GM19468 (cell line): ENCODE results near the gene NUAK2.

Experiments used
- ATAC-seq: cut with Tn5 transposase; IDR thresholded peaks from one replicate; pipeline ENCODE4 v1.9.1; 2021; ENCODE audit warnings: mild to moderate bottlenecking, moderate library complexity, moderate number of reproducible peaks; ENCODE audit not compliant: unreplicated experiment; ENCODE audit errors: extremely low read depth

The NUAK2 gene

DNA sequence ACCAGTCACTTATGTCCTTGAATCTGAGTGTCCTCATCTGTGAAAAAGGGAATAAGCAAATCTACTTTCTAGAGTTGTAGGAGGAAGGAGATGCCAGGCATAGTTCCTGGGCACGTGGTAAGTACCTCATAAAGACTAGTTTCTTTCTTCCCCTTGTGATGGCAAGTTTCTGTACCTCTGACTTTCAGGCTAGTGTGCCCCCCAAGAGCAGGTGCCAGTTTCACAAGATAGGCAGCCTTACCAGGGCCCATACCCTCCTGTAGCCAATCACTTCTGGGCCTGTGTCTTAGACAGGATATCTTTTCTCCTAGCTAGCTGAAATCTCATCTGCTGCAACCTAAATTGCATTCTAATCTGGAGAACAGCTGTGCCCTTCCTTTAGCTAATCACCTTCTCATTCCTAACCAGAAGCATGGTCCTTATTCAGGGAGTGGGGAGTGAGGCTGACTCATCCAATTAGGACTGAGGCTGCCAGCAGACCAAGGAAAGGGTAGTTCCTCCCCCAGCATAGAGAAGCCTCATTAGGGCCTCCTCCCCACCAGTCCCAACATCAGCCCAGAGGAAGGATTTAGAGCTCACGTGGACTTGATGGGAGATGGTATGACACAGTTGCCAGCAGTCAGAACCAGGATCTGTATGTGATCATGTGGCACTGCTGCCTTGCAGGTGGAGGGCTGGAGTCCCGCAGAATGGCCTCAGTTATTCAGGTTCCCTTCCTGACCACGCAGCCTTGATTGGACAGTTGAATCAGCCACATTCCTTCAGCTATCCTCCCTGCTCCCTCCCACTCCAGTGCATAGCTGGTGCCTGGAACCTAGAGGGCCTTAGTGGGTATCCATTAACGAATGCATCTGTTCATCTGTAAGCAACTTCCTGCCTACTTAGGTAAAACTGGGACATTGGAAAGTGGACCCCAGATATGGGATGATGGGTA is 27.3 kb upstream of the NUAK2 start:
- ATAC-seq = no peak

- ATAC-seq = no peak
Measured at GRCh38 chr1:205346956-205347574, 25.5 kb upstream of the NUAK2 start.

DNA sequence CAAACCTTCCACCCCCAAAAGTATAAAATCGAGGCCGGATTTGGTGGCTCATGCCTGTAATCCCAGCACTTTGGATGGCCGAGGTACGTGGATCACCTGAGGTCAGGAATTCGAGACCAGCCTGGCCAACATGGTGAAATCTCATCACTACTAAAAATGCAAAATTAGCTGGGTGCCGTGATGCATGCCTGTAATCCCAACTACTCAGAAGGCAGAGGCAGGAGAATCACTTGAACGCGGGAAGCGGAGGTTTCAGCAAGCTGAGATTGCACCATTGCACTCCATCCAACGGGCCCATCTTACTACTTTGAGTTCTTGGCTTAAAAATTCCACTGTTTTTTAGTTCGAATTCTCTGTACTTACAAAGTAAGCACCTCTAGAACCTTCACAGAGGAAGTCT is 24.2 kb upstream of the NUAK2 start:
- no peak for ATAC-seq

GRCh38 chr1:205344066-205344928 is 22.8 kb upstream of the NUAK2 start:
- no peak for ATAC-seq

- no peak for ATAC-seq
Measured at GRCh38 chr1:205343431-205344065, 22.0 kb upstream of the NUAK2 start.

DNA sequence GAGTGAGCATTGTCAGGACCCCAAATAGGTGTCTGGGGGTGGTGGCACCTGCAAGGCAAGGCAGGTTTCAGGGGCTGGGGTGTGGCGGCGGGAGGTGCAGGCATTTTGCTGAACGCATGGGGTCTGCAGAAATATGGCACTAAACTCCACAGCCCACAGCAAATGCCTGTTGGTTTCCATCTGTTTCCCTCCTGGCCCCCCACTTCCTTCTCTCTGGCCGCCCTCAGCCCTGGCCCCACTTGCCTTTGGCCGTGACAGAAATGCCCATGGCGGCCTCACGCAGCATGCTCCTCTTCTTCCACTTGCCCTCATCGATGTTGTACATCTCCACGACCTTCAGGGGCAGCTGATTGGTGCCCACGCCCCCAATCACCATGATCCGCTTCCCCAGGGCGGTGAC is 21.4 kb upstream of the NUAK2 start:
- no peak for ATAC-seq

GRCh38 chr1:205340676-205341075 is 19.1 kb upstream of the NUAK2 start:
- no peak for ATAC-seq

GRCh38 chr1:205339717-205340116 is 18.2 kb upstream of the NUAK2 start:
- no peak for ATAC-seq

GRCh38 chr1:205339197-205339702 is 17.7 kb upstream of the NUAK2 start:
- ATAC-seq = no peak

GRCh38 chr1:205338011-205338410 is 16.5 kb upstream of the NUAK2 start:
- ATAC-seq = no peak

- no peak for ATAC-seq
Measured at GRCh38 chr1:205337481-205337880, 15.9 kb upstream of the NUAK2 start.

GRCh38 chr1:205335692-205336091 is 14.1 kb upstream of the NUAK2 start:
- no peak for ATAC-seq

GRCh38 chr1:205332015-205332791 is 10.7 kb upstream of the NUAK2 start:
- no peak for ATAC-seq

DNA sequence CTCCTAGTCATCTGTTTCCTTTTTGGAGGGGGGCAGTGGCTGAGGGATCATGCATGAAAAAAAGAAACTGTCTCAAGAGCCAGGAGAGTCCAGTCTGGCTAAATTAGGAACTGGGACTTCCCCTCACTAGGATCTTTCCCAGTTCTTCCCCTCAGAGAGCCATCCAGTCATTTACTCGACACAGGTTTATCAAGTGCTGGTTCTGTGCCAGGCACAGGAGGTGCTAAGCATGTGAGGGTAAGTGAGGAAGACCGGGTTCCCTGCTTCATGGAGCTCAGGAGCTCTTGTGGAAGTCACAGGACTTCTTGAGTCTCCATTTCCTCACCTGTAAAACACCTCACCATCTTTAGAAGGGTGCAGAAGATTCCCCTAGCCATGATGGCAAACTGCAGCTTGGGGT is 8.6 kb upstream of the NUAK2 start:
- ATAC-seq = no peak

- ATAC-seq = no peak
Measured at GRCh38 chr1:205329719-205330118, 8.2 kb upstream of the NUAK2 start.

DNA sequence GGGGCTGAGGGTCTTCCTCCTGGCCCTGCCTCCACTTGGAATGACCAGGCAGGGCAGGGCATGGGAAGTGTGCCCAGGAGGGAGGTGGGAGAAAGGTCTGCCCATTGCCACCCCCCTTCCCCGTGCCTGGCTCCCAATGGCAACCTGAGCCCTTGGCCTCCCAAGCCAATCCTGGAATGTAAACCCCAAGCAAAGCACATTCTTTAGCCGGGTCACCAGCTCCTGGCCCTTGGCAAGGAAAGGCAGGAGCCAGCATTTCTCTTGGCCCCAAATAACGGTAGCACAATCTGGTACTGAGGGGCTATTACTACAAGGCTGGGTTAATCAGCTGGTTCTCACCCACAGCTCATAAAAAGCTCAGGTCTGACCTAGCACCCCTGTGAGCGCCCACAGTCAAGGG is 6.9 kb upstream of the NUAK2 start:
- no peak for ATAC-seq

DNA sequence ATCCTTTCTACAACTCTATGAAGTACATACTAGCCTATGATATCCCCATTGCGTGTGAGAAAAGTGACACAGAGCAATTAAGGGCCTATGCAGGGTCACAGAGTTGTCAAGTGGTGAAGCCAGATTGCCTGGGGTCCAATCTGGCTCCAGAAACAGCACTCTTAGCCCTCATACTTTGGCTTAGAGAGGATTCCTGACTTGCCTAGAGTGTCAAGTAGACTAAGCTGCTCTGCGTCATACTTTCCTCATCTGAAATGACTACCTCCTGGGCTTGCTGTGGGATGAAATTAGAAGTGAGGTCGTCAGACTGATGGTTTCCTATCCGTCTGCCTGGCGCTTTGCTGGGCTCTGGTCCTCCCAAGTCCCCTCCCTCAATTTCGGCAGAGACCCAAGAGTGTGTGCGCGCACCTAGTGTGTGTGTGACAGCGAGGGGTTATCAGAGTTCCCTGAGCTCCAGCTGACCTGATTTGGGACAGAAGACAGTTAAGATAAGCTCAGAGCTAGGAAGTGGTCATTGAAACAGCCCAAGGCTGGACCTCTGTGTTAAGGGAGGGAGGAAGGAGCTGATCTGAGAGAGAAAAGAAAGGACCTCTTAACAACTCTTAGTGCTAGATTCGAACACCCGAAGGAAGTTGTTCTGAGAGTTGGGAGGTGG is 5.4 kb upstream of the NUAK2 start:
- ATAC-seq = no peak

GRCh38 chr1:205325334-205325884 is 3.9 kb upstream of the NUAK2 start:
- no peak for ATAC-seq

GRCh38 chr1:205324781-205325180 is 3.2 kb upstream of the NUAK2 start:
- ATAC-seq = no peak
